Prostate gland (tissue), 2 donors: ENCODE results near the gene COA8.

ENCODE experiments used
- CTCF ChIP-seq, 4 experiments: fragments of 200-600 bp in 2 of 4; fragments of 450-650 bp in 2 of 4; sonication (generic) in 2 of 4; IDR thresholded peaks; 1 replicate in 3 of 4; 2 replicates in 1 of 4; pipeline ENCODE4 v1.5.1; 2016 to 2019; ENCODE audit warnings: antibody characterized with exemption in 4 of 4, mild to moderate bottlenecking in 2 of 4, moderate library complexity in 2 of 4
- POLR2A ChIP-seq: fragments of 450-650 bp; IDR thresholded peaks from one replicate; pipeline ENCODE4 v1.6.1; 2016; ENCODE audit warnings: antibody characterized with exemption, mild to moderate bottlenecking

DNA sequence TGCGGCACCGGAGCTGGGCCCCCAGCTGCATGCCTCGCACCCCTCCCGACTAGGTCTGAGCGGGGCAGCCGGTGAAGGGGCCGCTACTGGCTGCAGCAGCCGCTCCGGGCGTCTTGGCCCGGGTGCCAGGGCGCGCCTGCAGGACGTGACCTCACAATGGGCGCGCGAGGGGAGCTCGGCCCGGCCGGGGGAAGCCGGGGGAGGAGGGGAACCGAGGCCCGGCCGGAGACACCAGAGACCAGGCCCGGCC lies 656 bp upstream of the COA8 start:
- TF ChIP-seq CTCF (IDR thresholded peaks at IDR 0.05) (no peak), POLR2A (no peak)
